Fibroblast of pulmonary artery (primary cell): ENCODE results near the gene GDPD3.

Experiments used
- DNase-seq: peaks from one replicate; pipeline ENCODE4 v3.0.0-alpha.2; 2010; ENCODE audit warnings: low read depth
- H3K4me3 ChIP-seq: replicated peaks from 2 replicates; pipeline ENCODE4 v1.5.1; 2011; ENCODE audit warnings: low read depth, mild to moderate bottlenecking, control low read depth, low read length, moderate library complexity
- TF ChIP-seq, protein P1 (sequence below): IDR thresholded peaks from 2 replicates; pipeline ENCODE4 v1.5.1; 2011; ENCODE audit warnings: mild to moderate bottlenecking, control low read depth, low read length, inconsistent platforms; ENCODE audit errors: missing control alignments

The GDPD3 gene

DNA sequence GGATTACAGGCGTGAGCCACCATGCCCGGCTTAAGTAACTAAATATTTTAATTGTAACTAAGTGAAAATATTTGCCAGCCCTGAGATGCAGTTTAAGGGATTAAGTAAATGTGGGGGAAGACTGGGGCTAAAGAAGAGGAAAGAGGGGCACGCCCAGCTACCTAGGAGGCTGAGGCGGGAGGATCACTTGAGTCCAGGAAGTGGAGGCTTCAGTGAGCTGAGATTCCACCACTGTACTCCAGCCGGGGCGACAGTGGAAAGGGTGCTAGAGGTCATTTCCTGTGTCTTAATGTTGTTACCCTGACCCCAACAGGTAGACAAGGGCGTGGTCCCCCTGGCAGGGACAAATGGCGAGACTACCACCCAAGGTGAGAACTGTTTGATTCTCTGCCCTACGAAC, 45.0 kb downstream of the GDPD3 start:
- no peak for DNase-seq
- peak overlapping the region; percentile 0 for H3K4me3 ChIP-seq
- TF ChIP-seq, protein P1, sequence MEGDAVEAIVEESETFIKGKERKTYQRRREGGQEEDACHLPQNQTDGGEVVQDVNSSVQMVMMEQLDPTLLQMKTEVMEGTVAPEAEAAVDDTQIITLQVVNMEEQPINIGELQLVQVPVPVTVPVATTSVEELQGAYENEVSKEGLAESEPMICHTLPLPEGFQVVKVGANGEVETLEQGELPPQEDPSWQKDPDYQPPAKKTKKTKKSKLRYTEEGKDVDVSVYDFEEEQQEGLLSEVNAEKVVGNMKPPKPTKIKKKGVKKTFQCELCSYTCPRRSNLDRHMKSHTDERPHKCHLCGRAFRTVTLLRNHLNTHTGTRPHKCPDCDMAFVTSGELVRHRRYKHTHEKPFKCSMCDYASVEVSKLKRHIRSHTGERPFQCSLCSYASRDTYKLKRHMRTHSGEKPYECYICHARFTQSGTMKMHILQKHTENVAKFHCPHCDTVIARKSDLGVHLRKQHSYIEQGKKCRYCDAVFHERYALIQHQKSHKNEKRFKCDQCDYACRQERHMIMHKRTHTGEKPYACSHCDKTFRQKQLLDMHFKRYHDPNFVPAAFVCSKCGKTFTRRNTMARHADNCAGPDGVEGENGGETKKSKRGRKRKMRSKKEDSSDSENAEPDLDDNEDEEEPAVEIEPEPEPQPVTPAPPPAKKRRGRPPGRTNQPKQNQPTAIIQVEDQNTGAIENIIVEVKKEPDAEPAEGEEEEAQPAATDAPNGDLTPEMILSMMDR, result no peak

DNA sequence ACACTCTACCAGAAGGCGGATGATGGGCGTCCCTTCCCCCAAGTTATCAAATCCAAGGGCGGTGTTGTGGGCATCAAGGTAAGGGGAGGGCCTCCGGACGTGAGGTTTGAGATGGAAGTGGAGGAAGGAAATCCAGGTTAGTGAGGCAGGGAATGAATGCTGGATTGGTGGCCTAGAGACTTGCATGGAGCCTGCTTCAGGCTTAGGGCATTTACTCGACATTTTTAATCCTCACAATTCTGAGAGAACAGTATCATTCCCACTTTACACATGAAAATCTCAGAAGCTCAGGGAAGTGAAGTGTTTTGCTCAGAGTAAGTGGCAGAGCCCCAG, 45.8 kb downstream of the GDPD3 start:
- DNase-seq, result no peak
- peak overlapping the region; percentile 97 for H3K4me3 ChIP-seq
- TF ChIP-seq, protein P1, result no peak

DNA sequence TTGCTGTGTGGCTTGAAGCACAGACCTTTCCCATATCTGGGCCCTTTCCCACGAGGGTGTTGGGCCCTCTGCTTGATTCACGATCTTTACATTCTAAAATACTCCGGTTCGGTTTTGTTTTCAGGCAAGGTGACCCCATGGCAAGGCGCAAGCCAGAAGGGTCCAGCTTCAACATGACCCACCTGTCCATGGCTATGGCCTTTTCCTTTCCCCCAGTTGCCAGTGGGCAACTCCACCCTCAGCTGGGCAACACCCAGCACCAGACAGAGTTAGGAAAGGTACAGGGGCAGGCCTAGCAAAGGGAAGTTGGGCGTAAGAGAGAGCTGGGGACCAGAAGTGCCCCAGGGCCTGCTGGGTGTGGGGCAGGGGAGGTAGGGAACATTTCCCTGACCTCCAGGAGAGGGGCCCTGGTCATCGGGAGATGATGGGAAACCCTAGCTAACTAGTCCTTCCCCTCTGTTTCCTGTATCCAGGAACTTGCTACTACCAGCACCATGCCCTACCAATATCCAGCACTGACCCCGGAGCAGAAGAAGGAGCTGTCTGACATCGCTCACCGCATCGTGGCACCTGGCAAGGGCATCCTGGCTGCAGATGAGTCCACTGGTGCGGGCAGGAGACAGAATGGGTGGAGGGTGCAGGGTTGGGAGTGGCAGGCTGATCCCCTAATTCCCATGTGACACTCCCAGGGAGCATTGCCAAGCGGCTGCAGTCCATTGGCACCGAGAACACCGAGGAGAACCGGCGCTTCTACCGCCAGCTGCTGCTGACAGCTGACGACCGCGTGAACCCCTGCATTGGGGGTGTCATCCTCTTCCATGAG, 46.4 kb downstream of the GDPD3 start:
- TF ChIP-seq, protein P1, result no peak
- H3K4me3 ChIP-seq, result peak overlapping the region; percentile 97
- DNase-seq, result no peak

DNA sequence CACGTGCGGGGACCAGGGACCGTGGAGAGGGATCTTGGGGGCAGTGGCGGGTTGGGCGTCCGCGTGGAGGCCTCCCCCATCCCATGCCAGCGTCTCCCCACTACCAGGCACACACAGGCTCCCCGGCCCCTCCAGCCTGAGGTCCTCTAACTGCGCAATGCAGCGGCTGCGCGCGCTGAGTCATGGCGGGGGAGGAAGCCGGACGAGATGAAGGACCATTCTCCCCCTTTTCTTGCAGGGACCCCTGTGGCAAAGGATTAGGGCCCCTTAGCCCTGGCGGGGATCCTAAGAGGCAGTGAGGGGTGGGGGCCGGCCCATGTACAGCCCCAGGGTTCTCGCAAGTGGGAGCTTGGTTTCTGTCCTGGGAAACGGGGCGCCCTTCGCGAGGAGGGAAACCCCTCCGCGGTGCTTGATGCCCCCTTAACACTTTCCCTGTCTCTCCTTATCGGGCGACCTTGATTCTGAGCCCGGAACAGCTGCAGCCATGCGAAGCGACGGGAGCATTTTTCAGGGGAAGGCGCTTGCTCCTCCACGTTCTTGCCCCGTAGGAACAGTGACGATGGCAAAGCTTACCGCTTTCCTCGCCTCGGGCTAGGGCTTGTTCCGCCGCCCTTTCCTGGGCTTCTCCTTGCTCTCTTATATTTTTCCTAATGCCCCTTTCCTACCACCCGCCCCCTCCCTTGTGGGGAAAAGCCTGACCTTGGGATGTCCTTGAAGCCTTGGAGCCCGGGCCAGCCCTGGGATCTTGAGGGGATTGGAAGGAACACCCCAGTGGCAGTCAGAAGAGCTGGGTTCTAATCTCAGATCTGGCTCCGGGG, 47.2 kb downstream of the GDPD3 start:
- peak; percentile 72 for DNase-seq
- H3K4me3 ChIP-seq, result peak overlapping the region; percentile 97
- TF ChIP-seq, protein P1, result no peak

DNA sequence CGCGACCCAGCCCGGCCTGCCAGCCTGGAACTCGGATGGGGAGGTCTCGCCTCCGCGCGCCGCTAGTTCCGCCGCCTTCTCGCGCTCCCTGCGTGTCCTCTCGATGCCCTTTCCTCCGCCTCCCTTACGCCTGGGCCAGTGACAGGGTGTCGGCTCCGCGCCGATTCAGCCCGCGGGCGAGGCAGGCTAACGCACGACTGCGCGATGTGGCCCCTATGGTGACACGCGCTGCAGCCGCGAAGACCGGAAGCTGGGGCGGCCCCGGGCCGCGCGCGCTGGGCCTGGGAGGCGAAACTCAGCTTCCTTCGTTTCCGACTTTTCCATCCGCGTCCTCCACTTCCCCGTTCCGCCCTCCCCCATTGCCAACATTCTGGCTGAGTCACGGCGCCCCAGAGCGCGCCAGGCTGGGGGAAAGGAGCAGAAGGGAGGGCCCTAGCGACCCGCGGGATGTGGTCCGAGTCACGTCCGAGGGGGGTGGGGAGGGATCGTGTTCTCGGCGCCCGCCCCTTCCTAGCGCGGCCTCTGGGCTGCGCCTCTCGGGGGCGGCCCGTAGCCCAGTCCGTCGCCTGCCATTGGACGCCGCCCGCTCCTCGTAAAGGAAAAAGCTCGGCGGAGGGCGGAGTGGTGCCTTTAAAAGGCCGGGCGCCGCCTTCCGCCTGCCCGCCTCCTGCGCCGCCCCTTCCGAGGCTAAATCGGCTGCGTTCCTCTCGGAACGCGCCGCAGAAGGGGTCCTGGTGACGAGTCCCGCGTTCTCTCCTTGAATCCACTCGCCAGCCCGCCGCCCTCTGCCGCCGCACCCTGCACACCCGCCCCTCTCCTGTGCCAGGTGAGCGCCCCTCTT, 48.0 kb downstream of the GDPD3 start, which contains the start of gene ALDOA:
TSS of gene ALDOA (plus strand) at position 659 of the 841 bp plus-strand sequence. CDS start 1,138 bp downstream, outside the sequence.
- peak; percentile 99 for DNase-seq
- H3K4me3 ChIP-seq, result peak within 1 kb of the TSS; percentile 97
- TF ChIP-seq, protein P1, result no peak

DNA sequence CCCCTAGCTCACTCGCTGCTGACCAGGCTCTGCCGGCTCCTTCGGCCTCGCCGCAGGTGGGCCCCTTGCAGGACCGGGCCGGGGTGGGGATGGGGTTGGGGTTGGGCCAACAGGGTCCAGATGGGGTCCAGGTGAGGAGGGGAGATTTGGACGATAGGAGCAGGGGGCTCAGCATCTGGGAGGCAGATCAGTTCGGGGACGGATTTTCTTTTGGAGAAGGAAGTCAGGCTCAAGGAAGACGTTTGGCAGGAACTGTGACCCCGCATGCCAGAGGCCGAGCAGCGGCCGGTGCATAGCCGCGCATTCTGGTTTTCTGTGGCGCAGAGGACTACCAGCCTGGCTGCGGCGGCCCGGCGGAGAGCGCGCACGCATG, 48.6 kb downstream of the GDPD3 start:
- DNase-seq, result no peak
- TF ChIP-seq, protein P1, result no peak
- peak overlapping the region; percentile 97 for H3K4me3 ChIP-seq
